OCI-LY7 (cell line): Measurements from ENCODE around the gene CCDC32. TPM values are rescaled to one million over a fixed set of nuclear protein-coding genes. Genes with fewer than 3 reads are reported as not detected.

ENCODE experiments used
- BruUV-seq: library from RNA; stranded (reverse); fragments of 400-500 nt; replicated peaks from 2 replicates; lab custom pipeline; 2021; lab: Mats Ljungman, UMichigan
- CTCF ChIA-PET: fragments of 300-600 bp; sonication (Branson Sonifier 250); formaldehyde crosslinking; loops from one replicate; lab custom pipeline; 2022; ENCODE audit warnings: antibody characterized with exemption; ENCODE audit not compliant: unreplicated experiment; lab: Charles Lee
- POLR2A ChIA-PET: fragments of 300-600 bp; sonication (Branson Sonifier 250); formaldehyde crosslinking; loops from one replicate; lab custom pipeline; 2022; ENCODE audit warnings: antibody characterized with exemption; lab: Charles Lee
- DNase-seq: peaks from one replicate; pipeline ENCODE4 v3.0.0-alpha.2; 2015; ENCODE audit warnings: low spot score
- H2AFZ ChIP-seq: fragments of 200-600 bp; sonication (generic), shearing (Covaris generic); 2 replicates; pipeline ENCODE4 v1.6.1; 2014; ENCODE audit warnings: mild to moderate bottlenecking, antibody characterized with exemption, low read length, moderate library complexity
- H3K27ac ChIP-seq: fragments of 200-600 bp; sonication (generic); 2 replicates; pipeline ENCODE4 v1.5.1; 2014; ENCODE audit warnings: mixed run types, low read depth, mild to moderate bottlenecking, moderate library complexity, low read length, inconsistent platforms; ENCODE audit not compliant: poor library complexity, severe bottlenecking
- H3K36me3 ChIP-seq: fragments of 200-600 bp; sonication (generic); 2 replicates; pipeline ENCODE4 v1.6.1; 2014; ENCODE audit warnings: mild to moderate bottlenecking, antibody characterized with exemption, low read length, moderate library complexity, mixed read lengths; ENCODE audit not compliant: insufficient read depth
- H3K4me1 ChIP-seq: fragments of 200-600 bp; sonication (generic); 2 replicates; pipeline ENCODE4 v1.5.1; 2014; ENCODE audit warnings: mild to moderate bottlenecking, low read length; ENCODE audit not compliant: insufficient read depth, poor library complexity, severe bottlenecking
- H3K4me2 ChIP-seq: fragments of 200-600 bp; sonication (generic); 2 replicates; pipeline ENCODE4 v1.6.1; 2014; ENCODE audit warnings: mild to moderate bottlenecking, low read length
- H3K4me3 ChIP-seq: fragments of 200-600 bp; sonication (generic); 2 replicates; pipeline ENCODE4 v1.5.1; 2014; ENCODE audit warnings: mild to moderate bottlenecking, low read depth, low read length; ENCODE audit not compliant: poor library complexity, severe bottlenecking
- H3K79me2 ChIP-seq: fragments of 200-600 bp; sonication (generic); 2 replicates; pipeline ENCODE4 v1.6.1; 2016; ENCODE audit warnings: low read depth, mild to moderate bottlenecking, low read length, moderate library complexity, mixed read lengths; ENCODE audit not compliant: insufficient read depth
- H3K9me2 ChIP-seq: fragments of 200-600 bp; sonication (generic); 2 replicates; pipeline ENCODE4 v1.6.1; 2016; ENCODE audit warnings: mild to moderate bottlenecking, low read length, mixed read lengths; ENCODE audit not compliant: insufficient read depth
- H3K9me3 ChIP-seq: fragments of 200-600 bp; sonication (generic); 2 replicates; pipeline ENCODE4 v1.6.1; 2014; ENCODE audit warnings: mild to moderate bottlenecking, mixed run types, low read length, mixed read lengths
- H4K20me1 ChIP-seq: fragments of 200-600 bp; sonication (generic); 2 replicates; pipeline ENCODE4 v1.6.1; 2014; ENCODE audit warnings: mild to moderate bottlenecking, antibody characterized with exemption, low read length, moderate library complexity, mixed read lengths; ENCODE audit not compliant: insufficient read depth
- CTCF ChIP-seq: fragments of 200-600 bp; sonication (generic); conservative IDR thresholded peaks from 2 replicates; pipeline ENCODE4 v1.5.1; 2014; ENCODE audit warnings: mild to moderate bottlenecking, antibody characterized with exemption, low read length, moderate library complexity, mixed read lengths
- EZH2phosphoT487 ChIP-seq: fragments of 200-600 bp; sonication (generic); IDR thresholded peaks from 2 replicates; pipeline ENCODE4 v1.6.1; 2018; ENCODE audit warnings: low read depth, borderline replicate concordance, mild to moderate bottlenecking, mixed run types, antibody characterized with exemption, low read length, moderate library complexity, mixed read lengths
- intact Hi-C: fragments of 100-400 bp; cut with micrococcal nuclease; formaldehyde crosslinking; loops from one replicate; pipeline ENCODE4 v1.10.0; 2022; ENCODE audit not compliant: unreplicated experiment
- total RNA-seq, 2 experiments: library from RNA; depleted of rRNA in 1 of 2; stranded (reverse); fragments of >200 nt in 1 of 2; shearing (Covaris generic) in 1 of 2; gene quantifications; 2 replicates each; pipeline ENCODE4 v1.2.3, GENCODE V29; 2014 to 2022

Gene CCDC32
- total RNA-seq, 2 experiments from 2014 or later: 10.3 to 14.3 TPM

GRCh38 chr15:40511472-40512133 lies 53.2 kb downstream of the CCDC32 start:
- POLR2A ChIA-PET: no interaction called here
- intact Hi-C loops: loop anchor here (10.0 kb wide), 1 partner anchor 273 kb away; no protein-coding TSS in a partner anchor
- no peaks in the 10 kb centered on the region for H3K9me3 ChIP-seq

GRCh38 chr15:40511093-40511471 lies 53.8 kb downstream of the CCDC32 start:
- intact Hi-C loops: loop anchor here (10.0 kb wide), 1 partner anchor 274 kb away; no protein-coding TSS in a partner anchor
- no TSS peak for BruUV-seq

More at GRCh38 chr15:40511472-40512133, 53.2 kb downstream of the CCDC32 start:
- TF ChIP-seq CTCF (no peak), EZH2phosphoT487 (no peak)
- BruUV-seq: no TSS peak
- Histone ChIP-seq H3K4me2 (peak overlapping the region; percentile 62), H3K79me2 (no peaks in the 10 kb centered on the region), H3K36me3 (no peaks in the 10 kb centered on the region), H3K27ac (no peak overlapping the region), H3K9me2 (no peaks in the 10 kb centered on the region), H2AFZ (peak overlapping the region; percentile 12; the same call in 1 of the 2 replicates), H3K4me3 (peak overlapping the region; percentile 44), H3K4me1 (no peaks in the 10 kb centered on the region), H4K20me1 (no peaks in the 10 kb centered on the region)
- CTCF ChIA-PET: no interaction called here
- no peak for DNase-seq

More at GRCh38 chr15:40511093-40511471, 53.8 kb downstream of the CCDC32 start:
- no peaks in the 10 kb centered on the region for H3K36me3 ChIP-seq
- H3K4me3 ChIP-seq: peak overlapping the region; percentile 44
- ChIA-PET POLR2A (no interaction called here), CTCF (no interaction called here)
- H3K27ac ChIP-seq: no peak overlapping the region
- peak; percentile 9 for DNase-seq
- H3K79me2 ChIP-seq: no peaks in the 10 kb centered on the region
- H3K9me2 ChIP-seq: no peaks in the 10 kb centered on the region
- H3K4me1 ChIP-seq: no peaks in the 10 kb centered on the region
- peak overlapping the region; percentile 62 for H3K4me2 ChIP-seq
- no peaks in the 10 kb centered on the region for H4K20me1 ChIP-seq
- no peak for TF ChIP-seq EZH2phosphoT487
- TF ChIP-seq CTCF: no peak
- no peaks in the 10 kb centered on the region for H3K9me3 ChIP-seq
- 0 out of 2 replicates have a peak overlapping the region, but pooled peaks have one; percentile 12 for H2AFZ ChIP-seq
